Pancreas (tissue), 10 donors: ENCODE measurements around the gene RYR1. TPM values are rescaled to one million over a fixed set of nuclear protein-coding genes. Genes with fewer than 3 reads are reported as not detected.

Experiments used
- ATAC-seq, 4 donors: fragments of 200-7000 bp; cut with Tn5 transposase; one replicate each; pipeline versions ENCODE4 v1.8.0 to v1.9.1; 2020; ENCODE audit warnings: mild to moderate bottlenecking in 4 of 4, moderate library complexity in 4 of 4
- DNase-seq, 6 donors: peaks; one replicate each; pipeline ENCODE4 v3.0.0-alpha.2; 2020
- FAIRE-seq: peaks from 2 replicates; lab custom pipeline; 2012; peaks lifted over from hg19 to GRCh38; lab: Jason Lieb, UNC
- H3K27ac ChIP-seq, 4 donors: fragments of 200-600 bp; sonication (generic); 1 replicate in 3 of 4; 2 replicates in 1 of 4; pipeline versions ENCODE4 v1.5.0 to v1.8.0; 2020
- H3K27me3 ChIP-seq, 4 donors: fragments of 200-600 bp; one replicate each; pipeline ENCODE4 v1.8.0; 2021
- H3K36me3 ChIP-seq, 3 donors: fragments of 200-600 bp; sonication (generic) in 1 of 3; one replicate each; pipeline versions ENCODE4 v1.5.0 to v1.8.0; 2020 to 2021
- H3K4me1 ChIP-seq, 3 donors: fragments of 200-600 bp; one replicate each; pipeline ENCODE4 v1.8.0; 2021
- H3K4me3 ChIP-seq, 4 donors: fragments of 200-600 bp; sonication (generic) in 2 of 4; one replicate each; pipeline versions ENCODE4 v1.5.0 to v1.8.0; 2020 to 2021
- H3K9me3 ChIP-seq, 4 donors: fragments of 200-600 bp; one replicate each; pipeline ENCODE4 v1.8.0; 2021
- WGBS, 2 donors: extraction: QIAGEN DNeasy Blood & Tissue Kit; methylation state at CpG; one replicate each; pipeline ENCODE4 v1.1.7; 2013; 5-methylcytosine and 5-hydroxymethylcytosine counted together
- intact Hi-C, 3 donors: fragments of 100-400 bp; cut with DNase I; formaldehyde crosslinking; loops; one replicate each; pipeline versions ENCODE4 v1.11.1 to v1.14.2; 2022
- polyA plus RNA-seq, 2 donors: library from polyadenylated mRNA; stranded (reverse); fragments of 200-250 nt; gene quantifications; one replicate each; pipeline ENCODE4 v1.2.3, GENCODE V29; 2013
- total RNA-seq, 6 donors: library from RNA; stranded (reverse); fragmentation: NEBNext Ultra II Directional in 4 of 6; extraction: Animal tissue kit (Norgen Biotek cat#: 25700) in 4 of 6; gene quantifications; one replicate each; pipeline versions ENCODE4 v1.2.1 to v1.2.4, GENCODE V29; 2021 to 2023
- TF ChIP-seq, protein P1 (sequence below), 4 donors: fragments of 200-600 bp; sonication (generic) in 3 of 4; IDR thresholded peaks; one replicate each; pipeline versions ENCODE4 v1.5.0 to v1.8.0; 2021; ENCODE audit warnings: antibody characterized with exemption in 4 of 4
- donor health status: healthy with polysubstance abuse.
- donor health status: DM: no; HTN: no; CAD: no; lungs with moderate emphysema.
- donor health status: DM: no; HTN: no; CAD: no.
- donor health status: control.
- donor health status: control.
- donor health status: Bipolar disorder and iron deficiency.
- donor health status: DM: yes; HTN: yes; CAD: no.
- donor health status: DM: no; HTN: no; CAD: no.
- donor health status: DM: no; HTN: no; CAD: no.
- donor health status: DM: yes; HTN: yes; CAD: no.

Gene RYR1
- total and polyA plus RNA-seq, 8 donors = 0.19 to 1.4 (median 0.57) TPM

DNA sequence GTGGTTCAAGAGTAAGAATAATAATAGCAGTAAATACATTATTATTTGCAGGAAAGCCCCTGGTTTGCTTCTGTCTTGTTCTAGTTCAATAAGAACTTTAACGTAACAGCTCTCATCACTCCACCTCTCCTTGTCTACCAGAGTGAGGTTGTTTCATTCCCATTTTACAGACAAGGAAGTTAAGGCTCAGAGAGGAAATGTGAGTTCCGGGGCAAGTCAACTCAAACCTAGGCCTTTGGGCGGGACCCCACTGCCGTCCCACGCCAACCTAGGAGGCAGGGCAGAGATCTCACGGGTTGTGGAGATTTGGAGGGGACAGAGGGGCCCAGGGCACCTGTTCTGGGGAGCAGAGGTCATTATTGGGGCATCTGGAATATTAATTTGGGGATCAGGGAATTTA is 182.8 kb downstream of the RYR1 start:
- intact Hi-C loops = loop anchor here in 2 of 3 donors (10.0 kb wide), 2 partner anchors 101 to 211 kb away; partner anchors contain the start of gene FAM98C (in 1 of the 2)
- H3K4me3 ChIP-seq = no peak overlapping the region
- ATAC-seq (no peak), FAIRE-seq (no peak), DNase-seq (no peak)
- H3K27ac ChIP-seq = no peak overlapping the region
- H3K9me3 ChIP-seq = no peaks in the 10 kb centered on the region
- peaks cover 0 to 7% (median 0%) of the 10 kb centered on the region in 3 donors for H3K36me3 ChIP-seq
- H3K27me3 ChIP-seq = no peaks in the 10 kb centered on the region
- H3K4me1 ChIP-seq = peaks cover 6 to 10% (median 7%) of the 10 kb centered on the region in 3 donors
- 88 to 89% methylated on average over 6 of the region's 6 CpGs for WGBS, 2 donors
- TF ChIP-seq, protein P1, sequence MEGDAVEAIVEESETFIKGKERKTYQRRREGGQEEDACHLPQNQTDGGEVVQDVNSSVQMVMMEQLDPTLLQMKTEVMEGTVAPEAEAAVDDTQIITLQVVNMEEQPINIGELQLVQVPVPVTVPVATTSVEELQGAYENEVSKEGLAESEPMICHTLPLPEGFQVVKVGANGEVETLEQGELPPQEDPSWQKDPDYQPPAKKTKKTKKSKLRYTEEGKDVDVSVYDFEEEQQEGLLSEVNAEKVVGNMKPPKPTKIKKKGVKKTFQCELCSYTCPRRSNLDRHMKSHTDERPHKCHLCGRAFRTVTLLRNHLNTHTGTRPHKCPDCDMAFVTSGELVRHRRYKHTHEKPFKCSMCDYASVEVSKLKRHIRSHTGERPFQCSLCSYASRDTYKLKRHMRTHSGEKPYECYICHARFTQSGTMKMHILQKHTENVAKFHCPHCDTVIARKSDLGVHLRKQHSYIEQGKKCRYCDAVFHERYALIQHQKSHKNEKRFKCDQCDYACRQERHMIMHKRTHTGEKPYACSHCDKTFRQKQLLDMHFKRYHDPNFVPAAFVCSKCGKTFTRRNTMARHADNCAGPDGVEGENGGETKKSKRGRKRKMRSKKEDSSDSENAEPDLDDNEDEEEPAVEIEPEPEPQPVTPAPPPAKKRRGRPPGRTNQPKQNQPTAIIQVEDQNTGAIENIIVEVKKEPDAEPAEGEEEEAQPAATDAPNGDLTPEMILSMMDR (IDR thresholded peaks at IDR 0.05) = no peak

DNA sequence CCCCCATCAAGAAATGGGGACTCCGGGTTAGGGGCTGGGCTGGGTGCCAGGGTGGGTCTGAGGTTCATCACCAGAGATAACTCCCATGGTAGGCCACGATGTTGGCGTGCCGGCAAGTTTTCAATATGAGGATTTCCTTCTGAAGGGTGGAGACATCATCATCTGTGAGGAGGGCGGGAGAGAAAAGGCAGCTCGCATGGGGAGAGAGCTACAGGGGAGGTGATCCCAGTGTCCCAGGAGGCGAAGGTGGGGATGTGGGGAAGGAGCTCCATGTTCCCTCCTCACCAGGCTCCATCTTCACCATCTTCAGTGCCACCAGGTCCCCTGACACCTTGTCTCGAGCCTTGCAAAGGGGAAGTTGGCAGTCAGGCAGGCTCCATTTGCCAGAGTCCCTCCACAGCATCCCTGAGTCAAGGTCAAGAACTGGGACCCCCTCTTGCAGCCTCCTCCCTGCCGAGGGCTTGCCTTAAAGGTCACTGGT is 183.8 kb downstream of the RYR1 start:
- Histone ChIP-seq H3K36me3 (peaks cover 0 to 15% (median 0%) of the 10 kb centered on the region in 3 donors), H3K27ac (no peak overlapping the region), H3K4me1 (peaks cover 6 to 10% (median 7%) of the 10 kb centered on the region in 3 donors), H3K4me3 (peak overlapping the region in 1 of 4 donors; percentile 94), H3K9me3 (no peaks in the 10 kb centered on the region), H3K27me3 (no peaks in the 10 kb centered on the region)
- FAIRE-seq = no peak
- TF ChIP-seq, protein P1 (IDR thresholded peaks at IDR 0.05) = no peak
- intact Hi-C loops = loop anchor here in 2 of 3 donors (10.0 kb wide), 2 partner anchors 103 to 213 kb away; partner anchors contain the start of gene FAM98C (in 1 of the 2)
- peak in 1 of 6 donors; percentile 59 for DNase-seq
- no peak for ATAC-seq
- WGBS, 2 donors = 83% methylated on average over 9 of the region's 9 CpGs

DNA sequence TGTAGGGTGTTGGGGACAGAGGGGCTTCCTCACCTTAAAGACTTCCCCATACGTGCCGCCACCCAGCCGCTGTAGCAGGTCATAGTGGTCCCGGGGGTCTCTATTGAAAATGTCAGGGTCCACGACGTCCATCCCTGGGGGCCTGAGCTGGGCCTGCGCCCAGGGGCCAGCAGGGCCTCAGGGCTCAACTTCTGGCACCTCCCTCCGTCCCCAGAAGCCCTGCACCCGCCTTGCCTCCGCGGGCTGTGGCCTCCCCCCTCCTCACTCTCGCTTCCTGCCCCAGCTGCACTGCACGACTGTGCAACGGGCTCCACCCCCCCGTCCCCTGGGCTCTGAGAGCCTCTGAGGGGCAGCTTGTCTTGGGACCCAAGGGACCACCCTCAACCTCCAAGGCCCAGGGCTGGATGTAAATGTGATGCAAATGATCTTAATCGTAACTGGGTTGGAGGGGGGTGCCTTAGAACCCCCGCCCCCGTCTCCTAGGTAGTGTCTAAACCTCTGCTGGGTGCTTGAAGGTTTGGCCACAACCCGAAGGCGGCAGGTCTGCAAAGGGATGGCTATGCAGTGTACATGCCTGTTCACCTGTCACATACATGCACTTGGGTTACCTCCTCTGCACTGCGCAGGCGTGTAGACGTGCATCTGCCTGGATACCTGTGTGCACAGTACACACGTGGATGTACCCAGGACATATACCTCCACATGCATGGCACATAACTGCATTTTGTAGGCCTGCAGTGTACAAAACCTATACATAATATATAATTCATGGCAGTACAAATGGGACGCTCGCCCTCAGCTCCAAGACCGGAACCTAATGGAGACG is 184.5 kb downstream of the RYR1 start, which contains the start of gene MAP4K1:
TSS of gene MAP4K1 (minus strand) at position 190 of the 826 bp plus-strand sequence. CDS start at position 132, 58 bp downstream.
- peaks cover 0 to 15% (median 0%) of the 10 kb centered on the region in 3 donors for H3K36me3 ChIP-seq
- 43 to 45% methylated on average over 27 to 28 of the region's 28 CpGs for WGBS, 2 donors
- intact Hi-C loops = loop anchor here in 2 of 3 donors (10.0 kb wide), 2 partner anchors 103 to 213 kb away; partner anchors contain the start of gene FAM98C (in 1 of the 2)
- TF ChIP-seq, protein P1 (IDR thresholded peaks at IDR 0.05) = no peak
- peak within 1 kb of the TSS; percentile 53 to 94 (median 66) for H3K4me3 ChIP-seq
- FAIRE-seq = no peak
- no peaks in the 10 kb centered on the region for H3K27me3 ChIP-seq
- no peaks in the 10 kb centered on the region for H3K9me3 ChIP-seq
- peak; percentile 18 to 33 (median 20) for ATAC-seq
- peak within 1 kb of the TSS; percentile 27 to 60 (median 44) for H3K27ac ChIP-seq
- peaks cover 6 to 10% (median 7%) of the 10 kb centered on the region in 3 donors for H3K4me1 ChIP-seq
- DNase-seq = peak in 4 of 6 donors; percentile 32 to 49 (median 36)

DNA sequence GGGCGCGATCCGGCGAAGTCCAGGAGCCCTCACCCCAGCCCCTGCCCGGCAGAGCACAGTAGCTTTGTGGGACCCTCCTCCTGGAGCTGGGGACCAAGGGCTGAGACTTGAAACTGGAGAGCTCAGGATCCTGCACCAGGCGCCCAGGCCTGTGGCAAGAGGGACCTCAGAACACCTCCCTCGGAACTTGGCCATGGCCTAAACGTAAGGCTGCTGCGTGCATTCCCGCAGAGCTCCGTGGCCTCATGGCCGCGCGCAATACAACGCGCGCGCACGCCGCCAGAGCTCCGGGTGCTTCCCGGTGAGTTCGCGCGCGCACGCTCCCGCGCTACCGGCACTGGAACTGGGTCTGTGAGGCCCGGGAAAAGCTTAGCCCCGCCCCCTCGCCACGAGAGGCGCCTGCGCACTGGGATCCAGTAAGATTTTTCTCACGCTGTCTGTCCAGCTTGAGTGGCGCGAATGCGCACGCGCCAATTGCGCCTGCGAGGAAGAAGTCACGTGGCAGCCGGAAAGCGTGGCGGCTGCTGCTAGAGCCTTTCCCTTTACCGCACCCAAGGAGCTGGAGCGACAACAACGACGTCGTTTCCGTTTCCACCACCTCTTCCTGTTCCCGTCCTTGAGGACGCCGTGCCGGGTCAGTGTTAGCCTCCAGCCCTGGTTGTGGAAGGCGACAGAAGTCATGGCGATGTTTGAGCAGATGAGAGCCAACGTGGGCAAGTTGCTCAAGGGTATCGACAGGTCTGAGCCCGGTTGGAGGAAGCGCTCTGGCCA is 185.3 kb downstream of the RYR1 start, which contains the start of gene EIF3K:
TSS of gene EIF3K (plus strand) at position 599 of the 771 bp plus-strand sequence. CDS start at position 680, 81 bp downstream.
- TF ChIP-seq, protein P1 (IDR thresholded peaks at IDR 0.05) = no peak
- peak within 1 kb of the TSS; percentile 27 to 60 (median 44) for H3K27ac ChIP-seq
- H3K4me3 ChIP-seq = peak within 1 kb of the TSS; percentile 53 to 94 (median 66)
- peaks cover 0 to 18% (median 3%) of the 10 kb centered on the region in 3 donors for H3K36me3 ChIP-seq
- H3K9me3 ChIP-seq = no peaks in the 10 kb centered on the region
- peak; percentile 87 for FAIRE-seq
- ATAC-seq = peak; percentile 94 to 99 (median 97)
- intact Hi-C loops = loop anchor here in 2 of 3 donors (10.0 kb wide), 2 partner anchors 104 to 214 kb away; partner anchors contain the start of gene FAM98C (in 1 of the 2)
- peaks cover 6 to 10% (median 7%) of the 10 kb centered on the region in 3 donors for H3K4me1 ChIP-seq
- 1% methylated on average over 62 to 64 of the region's 64 CpGs for WGBS, 2 donors
- DNase-seq = peak; percentile 97 to 100 (median 99)
- no peaks in the 10 kb centered on the region for H3K27me3 ChIP-seq
